Tibial nerve (tissue), 3 donors: ENCODE results near the gene SNX8.

Experiments
- POLR2A ChIP-seq, 2 donors: fragments of 450-650 bp; IDR thresholded peaks; one replicate each; pipeline ENCODE4 v1.6.1; 2017; ENCODE audit warnings: antibody characterized with exemption in 2 of 2, mild to moderate bottlenecking in 2 of 2, moderate library complexity in 2 of 2
- TF ChIP-seq, protein P1 (sequence below), 5 experiments: fragments of 200-600 bp in 3 of 5; fragments of 450-650 bp in 2 of 5; sonication (generic) in 3 of 5; IDR thresholded peaks; one replicate each; pipeline ENCODE4 v1.5.1; 2016 to 2019; ENCODE audit warnings: antibody characterized with exemption in 5 of 5, mild to moderate bottlenecking in 3 of 5, moderate library complexity in 2 of 5

GRCh38 chr7:2325162-2325561, 10.9 kb upstream of the SNX8 start:
- TF ChIP-seq, protein P1, sequence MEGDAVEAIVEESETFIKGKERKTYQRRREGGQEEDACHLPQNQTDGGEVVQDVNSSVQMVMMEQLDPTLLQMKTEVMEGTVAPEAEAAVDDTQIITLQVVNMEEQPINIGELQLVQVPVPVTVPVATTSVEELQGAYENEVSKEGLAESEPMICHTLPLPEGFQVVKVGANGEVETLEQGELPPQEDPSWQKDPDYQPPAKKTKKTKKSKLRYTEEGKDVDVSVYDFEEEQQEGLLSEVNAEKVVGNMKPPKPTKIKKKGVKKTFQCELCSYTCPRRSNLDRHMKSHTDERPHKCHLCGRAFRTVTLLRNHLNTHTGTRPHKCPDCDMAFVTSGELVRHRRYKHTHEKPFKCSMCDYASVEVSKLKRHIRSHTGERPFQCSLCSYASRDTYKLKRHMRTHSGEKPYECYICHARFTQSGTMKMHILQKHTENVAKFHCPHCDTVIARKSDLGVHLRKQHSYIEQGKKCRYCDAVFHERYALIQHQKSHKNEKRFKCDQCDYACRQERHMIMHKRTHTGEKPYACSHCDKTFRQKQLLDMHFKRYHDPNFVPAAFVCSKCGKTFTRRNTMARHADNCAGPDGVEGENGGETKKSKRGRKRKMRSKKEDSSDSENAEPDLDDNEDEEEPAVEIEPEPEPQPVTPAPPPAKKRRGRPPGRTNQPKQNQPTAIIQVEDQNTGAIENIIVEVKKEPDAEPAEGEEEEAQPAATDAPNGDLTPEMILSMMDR (IDR thresholded peaks at IDR 0.05) = no peak
- no peak for TF ChIP-seq POLR2A (IDR thresholded peaks at IDR 0.05)
